ENCODE results near the gene TRIM25. TPM values are rescaled to one million over a fixed set of nuclear protein-coding genes. Genes with fewer than 3 reads are reported as not detected.

Gene TRIM25
- 10 to 100 TPM; 32.2 to 40.6 TPM for total RNA-seq

GRCh38 chr17:56913867-56914580 lies at the start of gene TRIM25:
TRIM25 (minus strand) TSS chr17:56914049; CDS start chr17:56913988, 61 bp downstream.
- peaks cover under 1% of the 10 kb centered on the region for H3K36me3 ChIP-seq
- H3K27me3 ChIP-seq (replicated peaks; ENCODE audit: insufficient read depth): no peaks in the 10 kb centered on the region
- DNase-seq (ENCODE audit: low spot score): peak; percentile 83
- peaks cover 22 to 36% of the 10 kb centered on the region in 2 donors for H3K4me1 ChIP-seq (ENCODE audit: control insufficient read depth in 1 of 2, low read depth in 2 of 2)
- ATAC-seq (ENCODE audit: insufficient number of reproducible peaks, low FRiP score, low read depth): peak; percentile 87
- no peaks in the 10 kb centered on the region for H3K9me3 ChIP-seq
- no peak for TF ChIP-seq CTCF (IDR thresholded peaks at IDR 0.05)
- H3K4me3 ChIP-seq: peak within 1 kb of the TSS; percentile 88
- peak within 1 kb of the TSS; percentile 84 to 86 for H3K27ac ChIP-seq

DNA sequence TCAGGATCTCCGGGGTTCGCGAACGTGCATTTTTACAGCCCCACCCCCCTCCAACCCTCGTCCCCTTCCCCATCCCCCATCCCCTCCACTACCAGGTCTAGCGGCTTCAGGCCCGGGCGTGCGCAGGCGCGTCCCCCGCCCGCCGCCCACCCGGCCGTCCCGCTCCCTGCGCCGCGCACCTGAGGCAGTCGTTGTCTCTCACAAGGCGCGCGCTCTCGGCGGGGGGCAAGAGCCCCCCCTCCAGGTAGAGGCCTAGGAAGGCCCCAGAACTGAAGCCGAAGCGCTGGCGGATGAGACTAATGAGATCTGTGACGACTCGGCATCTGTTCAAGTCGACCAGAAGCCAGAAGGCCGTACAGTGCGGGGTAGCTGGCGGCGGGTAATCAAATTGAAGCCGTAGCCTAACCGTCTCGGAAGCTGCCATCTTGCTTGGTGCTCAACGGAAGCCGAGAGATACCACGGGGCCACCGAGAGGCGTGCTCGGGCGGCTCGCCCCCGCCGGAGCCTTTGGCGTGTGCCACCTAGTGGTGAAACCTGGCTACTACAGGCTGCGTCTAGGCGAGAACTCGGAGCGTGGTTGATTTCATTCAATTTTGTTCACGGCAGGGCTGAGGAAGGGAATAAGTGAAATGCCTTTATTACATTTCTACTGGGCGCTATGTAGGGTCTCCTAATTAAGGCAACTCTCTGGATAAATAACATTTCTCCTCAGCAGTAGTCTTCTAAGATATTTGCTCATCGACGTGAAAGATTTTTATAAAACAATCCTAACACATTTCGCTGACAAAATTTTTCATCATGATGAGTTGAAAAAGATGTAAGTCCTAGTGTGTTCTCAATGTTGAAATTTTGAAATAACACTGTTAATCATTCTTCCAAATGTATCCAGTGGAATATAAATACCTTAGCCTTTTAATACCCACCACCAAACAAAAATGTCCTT lies 47.0 kb upstream of the TRIM25 start, which contains the start of gene COIL:
COIL (minus strand) TSS at position 455 of the 943 bp plus-strand sequence; CDS start at position 424, 31 bp downstream.
- H3K27me3 ChIP-seq (replicated peaks; ENCODE audit: insufficient read depth): no peaks in the 10 kb centered on the region
- H3K36me3 ChIP-seq: no peaks in the 10 kb centered on the region
- TF ChIP-seq CTCF (IDR thresholded peaks at IDR 0.05): peak; percentile 100
- H3K4me1 ChIP-seq (ENCODE audit: control insufficient read depth in 1 of 2, low read depth in 2 of 2): peaks cover 8 to 22% of the 10 kb centered on the region in 2 donors
- H3K27ac ChIP-seq: peak within 1 kb of the TSS; percentile 74 to 78
- peak; percentile 71 for DNase-seq (ENCODE audit: low spot score)
- peak within 1 kb of the TSS; percentile 99 for H3K4me3 ChIP-seq
- no peaks in the 10 kb centered on the region for H3K9me3 ChIP-seq
- peak; percentile 92 for ATAC-seq (ENCODE audit: insufficient number of reproducible peaks, low FRiP score, low read depth)

DNA sequence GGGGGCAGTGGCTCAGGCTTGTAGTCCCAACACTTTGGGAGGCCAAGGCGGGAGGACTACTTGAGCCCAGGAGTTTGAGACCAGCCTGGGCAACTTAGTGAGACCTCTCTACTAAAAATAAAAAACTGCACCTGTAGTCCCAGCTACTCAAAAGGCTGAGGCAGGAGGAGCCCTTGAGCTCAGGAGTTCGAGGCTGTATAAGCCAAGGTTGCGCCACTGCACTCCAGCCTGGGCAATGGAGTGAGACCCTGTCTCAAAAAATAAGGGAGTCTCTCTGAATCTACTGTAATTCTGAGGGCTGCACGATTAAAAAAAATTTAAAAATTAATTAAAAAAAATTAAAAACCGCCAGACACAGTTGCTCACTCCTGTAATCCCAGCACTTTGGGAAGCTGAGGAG lies 43.1 kb upstream of the TRIM25 start:
- ATAC-seq (ENCODE audit: insufficient number of reproducible peaks, low FRiP score, low read depth): no peak
- H3K4me3 ChIP-seq: no peak overlapping the region
- no peaks in the 10 kb centered on the region for H3K27me3 ChIP-seq (replicated peaks; ENCODE audit: insufficient read depth)
- no peak for TF ChIP-seq CTCF (IDR thresholded peaks at IDR 0.05)
- H3K4me1 ChIP-seq (ENCODE audit: control insufficient read depth in 1 of 2, low read depth in 2 of 2): peaks cover 8 to 22% of the 10 kb centered on the region in 2 donors
- no peaks in the 10 kb centered on the region for H3K9me3 ChIP-seq
- no peaks in the 10 kb centered on the region for H3K36me3 ChIP-seq
- no peak overlapping the region for H3K27ac ChIP-seq
- DNase-seq (ENCODE audit: low spot score): no peak

DNA sequence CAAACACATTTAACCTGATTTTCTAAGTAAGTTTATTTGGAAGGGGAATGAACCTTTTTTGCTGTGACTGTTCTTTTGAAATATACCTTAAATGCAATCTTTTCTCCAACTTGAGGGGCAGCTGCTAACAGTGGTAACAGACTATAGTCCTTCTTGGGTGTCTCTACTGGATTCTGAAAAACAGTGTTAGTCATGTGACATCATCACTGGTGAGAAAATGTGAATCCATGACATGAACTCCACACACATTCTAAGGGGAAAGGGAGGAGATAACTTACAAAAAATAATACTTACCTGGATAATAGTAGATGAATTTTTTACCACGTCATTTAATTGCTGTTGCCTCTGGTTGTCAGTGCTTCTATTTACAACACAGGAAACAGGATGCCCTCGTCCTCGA lies 35.7 kb upstream of the TRIM25 start:
- DNase-seq (ENCODE audit: low spot score) (no peak), ATAC-seq (ENCODE audit: insufficient number of reproducible peaks, low FRiP score, low read depth) (no peak)
- TF ChIP-seq CTCF (IDR thresholded peaks at IDR 0.05): no peak
- no peaks in the 10 kb centered on the region for H3K27me3 ChIP-seq (replicated peaks; ENCODE audit: insufficient read depth)
- H3K36me3 ChIP-seq: peaks cover 32% of the 10 kb centered on the region
- no peaks in the 10 kb centered on the region for H3K9me3 ChIP-seq
- no peaks in the 10 kb centered on the region for H3K4me1 ChIP-seq (ENCODE audit: control insufficient read depth in 1 of 2, low read depth in 2 of 2)
- H3K4me3 ChIP-seq: no peak overlapping the region
- H3K27ac ChIP-seq: no peak overlapping the region

GRCh38 chr17:56948491-56948890 lies 34.6 kb upstream of the TRIM25 start:
- ATAC-seq (ENCODE audit: insufficient number of reproducible peaks, low FRiP score, low read depth) (no peak), DNase-seq (ENCODE audit: low spot score) (no peak)
- Histone ChIP-seq H3K36me3 (peaks cover 38% of the 10 kb centered on the region), H3K4me1 (ENCODE audit: control insufficient read depth in 1 of 2, low read depth in 2 of 2) (no peaks in the 10 kb centered on the region), H3K4me3 (no peak overlapping the region), H3K27ac (no peak overlapping the region), H3K9me3 (no peaks in the 10 kb centered on the region), H3K27me3 (replicated peaks; ENCODE audit: insufficient read depth) (no peaks in the 10 kb centered on the region)
- no peak for TF ChIP-seq CTCF (IDR thresholded peaks at IDR 0.05)

Data from thoracic aorta (tissue), 2 donors.